SKM-1 treated with dmso at 0.1 percent for 144 hours (cell line): ENCODE measurements around the gene ARHGAP26.
A peak's percentile ranks its signal among the peaks of the same experiment; 100 is the strongest.

Experiments used
- DNase-seq: peaks from one replicate; lab custom pipeline; 2025; ENCODE audit not compliant: unreplicated experiment; lab: John Stamatoyannopoulos, UW

Gene ARHGAP26

DNA sequence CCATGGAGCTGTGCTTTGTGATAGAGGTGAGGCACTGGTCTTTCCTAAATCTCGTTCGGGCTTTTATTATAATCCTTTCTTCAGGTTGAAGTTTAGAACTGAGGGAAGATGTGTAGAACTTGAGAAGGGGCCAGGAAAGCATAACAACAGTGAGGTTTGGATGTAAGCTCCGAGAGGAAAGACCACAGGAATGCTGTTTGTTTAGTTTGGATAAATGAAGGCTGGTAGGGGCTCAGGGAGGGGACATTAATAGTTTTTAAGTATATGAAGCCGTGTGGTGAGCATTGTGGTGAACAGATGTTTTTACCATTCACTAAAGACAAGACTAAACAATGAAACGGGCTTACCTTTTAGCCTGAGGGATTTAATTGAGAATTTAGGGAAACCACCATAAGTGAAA lies 130.8 kb downstream of the ARHGAP26 start:
- DNase-seq, result no peak

DNA sequence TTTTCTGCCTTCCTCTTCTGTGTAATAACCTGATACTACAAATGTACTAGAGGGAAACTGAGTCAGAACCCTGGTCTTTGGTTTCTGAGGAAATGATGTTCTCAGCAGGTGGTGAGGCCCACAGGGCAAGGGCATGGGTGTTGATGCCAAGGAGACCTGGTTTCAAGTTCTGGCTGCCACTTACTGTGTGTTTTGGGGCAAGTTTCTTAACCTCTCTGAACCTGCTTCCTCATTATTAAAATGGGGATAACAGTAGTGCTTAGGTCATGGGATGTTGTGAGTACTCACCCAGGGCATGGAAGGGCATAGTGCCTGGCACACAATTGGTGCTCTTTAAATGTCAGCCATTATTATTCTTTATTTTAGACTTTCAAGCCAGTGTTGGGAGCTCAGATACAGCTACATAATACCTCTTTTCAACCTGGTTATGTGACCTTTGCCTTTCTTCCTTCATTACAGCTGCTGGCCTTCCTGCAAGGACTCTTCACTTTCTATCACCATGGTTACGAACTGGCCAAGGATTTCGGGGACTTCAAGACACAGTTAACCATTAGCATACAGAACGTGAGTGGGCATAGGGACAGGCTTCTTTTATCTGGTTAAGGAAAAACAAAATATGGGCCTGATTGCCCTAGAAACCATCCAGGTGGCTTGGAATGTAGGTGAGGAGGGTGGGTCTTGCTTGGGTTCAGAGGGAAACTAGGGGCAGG lies 131.5 kb downstream of the ARHGAP26 start:
- no peak for DNase-seq

DNA sequence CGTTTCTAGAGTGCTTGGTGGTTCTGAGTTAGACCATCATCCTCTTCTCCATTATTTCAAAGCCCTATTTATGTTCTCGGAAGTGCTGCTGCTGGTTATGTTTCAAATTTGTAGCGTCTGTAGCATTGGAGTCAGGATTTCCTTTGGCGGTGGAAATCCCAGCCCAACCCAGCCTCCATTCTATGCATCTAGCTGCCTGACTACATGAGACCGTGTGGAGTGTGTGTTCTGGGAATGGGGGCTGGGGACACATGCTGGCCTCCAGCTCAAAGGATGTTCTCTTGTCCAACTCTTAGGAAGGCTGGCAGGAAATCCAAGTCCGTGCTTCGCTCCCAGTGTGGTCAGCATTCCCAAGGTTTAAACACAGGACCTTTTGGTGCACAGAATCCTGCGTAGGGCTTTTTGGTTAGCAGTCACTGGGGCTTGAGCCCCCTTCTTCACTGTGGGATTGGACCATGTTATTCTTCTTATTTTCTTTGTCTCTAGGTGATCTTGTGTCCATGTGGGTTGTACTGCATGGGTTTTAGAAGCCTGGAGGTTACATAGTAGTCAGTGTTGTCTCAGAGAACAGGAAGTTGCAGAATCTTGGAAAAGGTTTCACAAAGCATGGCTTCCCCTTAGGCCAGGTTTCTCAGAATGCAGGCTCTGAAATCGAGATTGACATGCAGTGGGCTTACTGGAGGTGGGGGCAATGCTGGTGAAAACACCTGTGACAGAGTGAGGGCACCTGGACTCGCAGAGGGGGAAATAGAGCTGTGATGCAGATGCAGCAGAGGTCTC lies 132.2 kb downstream of the ARHGAP26 start:
- DNase-seq, result peak; percentile 83

DNA sequence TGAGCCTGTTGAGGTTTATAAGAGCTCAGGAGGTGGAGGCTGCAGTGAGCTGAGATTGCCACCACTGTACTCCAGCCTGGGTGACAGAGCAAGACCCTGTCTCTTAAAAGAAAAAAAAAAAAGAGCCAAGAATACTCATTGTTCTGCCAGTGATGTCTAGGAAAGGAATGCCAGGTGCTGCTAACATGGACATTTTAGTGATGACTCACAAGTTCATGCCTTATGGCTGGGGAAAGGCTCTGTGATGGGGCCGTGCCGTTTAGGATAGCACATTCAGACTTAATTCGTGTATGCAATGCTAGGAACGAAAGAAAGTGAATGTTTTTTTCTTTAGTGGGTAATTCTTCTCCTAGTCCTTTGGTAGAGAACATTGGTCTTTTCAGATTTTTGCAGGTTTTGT lies 134.2 kb downstream of the ARHGAP26 start:
- DNase-seq, result no peak

DNA sequence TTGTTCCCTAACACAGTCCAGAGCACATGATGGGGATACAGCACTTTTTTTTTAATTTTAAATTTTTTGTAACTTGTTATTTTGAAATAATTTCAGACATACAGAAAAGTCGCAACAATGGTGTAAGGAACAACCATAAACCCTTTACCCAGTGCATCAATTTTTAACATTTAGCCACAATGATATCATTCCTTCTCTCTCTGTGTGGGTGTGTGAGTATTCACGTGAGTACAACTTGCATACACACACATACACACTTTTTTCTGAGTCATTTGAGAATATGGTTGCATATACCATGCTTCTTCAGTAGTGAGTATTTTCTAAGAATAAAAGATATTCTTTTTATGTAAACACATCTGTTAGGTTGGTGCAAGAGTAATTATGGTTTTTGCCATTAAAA lies 135.2 kb downstream of the ARHGAP26 start:
- DNase-seq, result no peak

DNA sequence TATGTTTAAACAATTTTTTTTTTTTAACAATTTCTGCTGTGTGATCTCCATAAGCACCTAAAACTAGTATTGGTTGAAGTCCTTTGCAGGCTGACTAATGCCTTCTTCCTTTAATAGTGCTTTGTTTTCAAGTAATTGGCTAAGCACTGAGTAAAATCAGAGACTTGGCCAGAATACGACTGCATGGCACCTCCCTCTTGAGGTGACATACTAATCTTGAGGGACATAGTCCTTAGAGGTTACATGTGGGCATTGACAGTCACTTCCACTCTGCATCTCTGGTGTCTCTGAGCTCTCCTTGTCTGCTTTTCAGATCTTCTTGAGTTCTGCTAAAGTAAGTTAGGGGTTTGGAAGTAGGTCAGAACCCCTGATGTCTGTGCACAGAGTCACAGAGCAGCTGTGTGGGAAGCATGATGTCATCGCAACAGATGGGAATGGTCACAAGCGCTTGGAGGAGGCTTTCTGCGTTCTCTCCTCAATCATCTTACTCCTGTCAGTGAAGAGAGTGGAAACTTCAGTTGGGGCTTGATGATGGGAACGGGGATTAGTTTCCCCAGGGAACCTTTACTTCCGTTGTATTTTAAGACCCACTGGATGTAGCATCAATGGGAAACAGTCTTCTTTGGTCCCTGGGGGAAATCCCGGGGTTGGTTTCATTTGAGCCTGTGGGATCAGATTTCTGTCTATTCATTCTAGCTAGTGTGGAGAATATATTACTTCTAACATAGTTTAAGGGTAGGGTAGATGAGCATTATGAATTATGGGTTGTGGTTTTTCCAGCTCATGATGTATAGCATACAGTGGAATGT lies 136.9 kb downstream of the ARHGAP26 start:
- no peak for DNase-seq

DNA sequence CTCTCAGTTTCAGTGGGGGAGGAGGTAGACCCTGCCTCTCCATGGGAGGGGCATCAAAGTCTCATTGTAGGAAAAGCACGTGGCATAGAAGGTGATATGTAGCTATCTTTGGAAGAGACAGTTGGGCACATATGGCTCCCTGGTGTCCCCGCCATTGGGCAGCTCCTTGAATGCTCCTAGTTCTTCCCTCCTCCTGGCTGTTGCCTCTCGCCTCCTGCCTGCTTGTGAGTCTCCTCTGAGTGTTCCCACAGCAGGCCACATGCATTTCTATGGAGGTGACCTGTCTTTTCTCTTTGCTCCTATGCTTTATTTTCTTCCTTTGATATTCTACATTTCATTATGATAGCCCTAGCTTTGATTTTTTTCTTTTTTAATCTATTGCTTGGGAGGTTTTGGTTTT lies 138.5 kb downstream of the ARHGAP26 start:
- no peak for DNase-seq

DNA sequence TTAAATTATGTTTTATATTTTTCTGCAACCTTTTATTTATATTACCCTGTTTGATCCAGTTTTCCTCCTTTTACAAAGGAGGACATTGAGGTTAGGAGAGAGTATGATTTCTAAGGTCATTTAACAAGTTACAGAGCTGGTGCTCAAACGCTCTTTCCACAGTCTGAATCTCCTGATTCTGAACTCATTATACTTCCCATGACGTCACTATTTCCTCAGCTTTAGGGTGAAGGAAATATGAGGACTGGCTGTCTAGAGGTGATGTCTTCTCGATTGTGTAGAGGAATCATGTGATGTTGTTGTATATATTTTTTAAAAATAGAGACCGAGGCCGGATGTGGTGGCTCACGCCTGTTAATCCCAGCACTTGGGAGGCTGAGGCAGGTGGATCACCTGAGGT lies 140.0 kb downstream of the ARHGAP26 start:
- no peak for DNase-seq

DNA sequence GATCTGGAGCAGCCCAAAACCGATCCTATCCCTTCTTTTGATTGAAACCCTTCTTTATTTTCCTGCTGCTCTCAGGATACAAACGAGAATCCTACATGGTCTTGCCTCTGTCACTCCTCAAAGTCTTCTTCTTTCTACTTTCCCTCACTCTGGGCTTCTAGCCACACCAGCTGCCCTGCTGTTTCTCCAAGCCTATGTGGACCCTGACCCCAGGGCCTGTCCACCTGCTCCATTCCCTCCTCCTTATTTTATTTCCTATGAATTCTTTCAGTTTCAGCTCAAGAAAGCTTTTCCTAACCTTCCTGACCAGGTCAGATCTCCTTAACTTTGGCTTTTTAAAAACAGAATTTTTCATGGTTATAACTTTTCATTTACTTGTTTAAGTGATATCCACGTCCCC lies 141.0 kb downstream of the ARHGAP26 start:
- no peak for DNase-seq

DNA sequence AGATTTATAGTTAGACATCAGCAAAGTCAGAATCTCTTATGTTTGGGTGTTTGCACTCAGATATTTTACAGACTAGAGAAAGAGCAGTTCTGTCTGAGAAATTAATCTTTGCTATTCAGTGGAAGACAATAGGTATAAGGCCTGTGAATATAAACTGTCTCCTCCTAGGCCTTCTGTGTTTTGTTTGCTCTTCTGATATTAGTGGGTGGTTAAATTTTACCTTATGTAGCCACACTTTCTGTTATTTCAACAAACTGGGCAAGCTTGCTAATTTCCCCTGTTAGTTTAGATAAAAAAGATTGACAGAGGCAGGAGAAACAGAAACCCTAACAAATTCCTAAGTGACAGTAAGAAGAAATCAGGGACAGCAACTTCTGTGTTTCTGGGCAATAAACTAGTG lies 141.6 kb downstream of the ARHGAP26 start:
- no peak for DNase-seq

DNA sequence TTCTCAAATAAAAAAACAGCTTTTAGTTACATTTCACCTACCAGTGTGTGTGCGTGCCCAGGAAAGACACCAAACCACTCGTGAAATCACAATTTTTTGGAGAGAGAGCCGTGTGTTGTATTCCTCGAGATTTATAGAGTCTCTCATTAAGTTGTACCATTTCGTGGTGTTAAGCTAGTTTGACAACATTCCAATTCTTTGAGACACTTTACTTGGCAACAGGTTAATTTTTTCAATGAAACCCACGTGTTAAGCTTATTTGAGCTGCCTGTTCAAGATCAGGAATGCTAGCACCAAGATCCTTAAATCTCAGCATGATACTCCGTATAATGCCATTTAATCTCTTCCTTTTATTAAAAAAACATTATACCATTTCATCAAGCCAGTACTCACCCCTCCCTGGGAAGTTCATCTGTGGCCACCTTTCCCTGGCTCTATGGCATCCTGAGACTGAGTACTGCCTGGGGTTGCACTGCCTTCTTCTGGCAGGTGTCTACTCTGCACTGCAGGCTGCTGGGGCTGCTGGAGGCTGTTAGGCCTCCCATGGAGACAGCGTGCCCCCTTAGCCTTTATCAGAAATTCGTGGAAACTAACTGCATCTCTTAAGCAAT lies 143.7 kb downstream of the ARHGAP26 start:
- no peak for DNase-seq

DNA sequence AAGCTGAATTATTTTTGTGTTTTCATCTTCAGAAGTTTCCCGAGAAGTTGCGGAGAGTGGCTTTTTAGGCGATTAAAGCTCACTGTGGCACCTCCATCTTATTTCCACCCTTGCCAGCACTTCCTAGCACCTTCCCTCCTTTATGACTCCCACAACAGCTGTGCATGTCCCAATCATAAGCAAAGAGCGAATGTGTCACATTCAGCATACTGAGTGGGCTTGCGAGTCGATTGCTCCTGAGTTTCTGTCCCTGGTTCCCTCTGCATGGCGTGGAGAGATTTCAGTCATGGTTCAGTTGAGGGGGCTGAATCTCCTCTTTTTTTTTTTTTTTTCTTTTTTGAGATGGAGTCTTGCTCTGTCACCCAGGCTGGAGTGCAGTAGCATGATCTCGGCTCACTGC lies 144.9 kb downstream of the ARHGAP26 start:
- no peak for DNase-seq

DNA sequence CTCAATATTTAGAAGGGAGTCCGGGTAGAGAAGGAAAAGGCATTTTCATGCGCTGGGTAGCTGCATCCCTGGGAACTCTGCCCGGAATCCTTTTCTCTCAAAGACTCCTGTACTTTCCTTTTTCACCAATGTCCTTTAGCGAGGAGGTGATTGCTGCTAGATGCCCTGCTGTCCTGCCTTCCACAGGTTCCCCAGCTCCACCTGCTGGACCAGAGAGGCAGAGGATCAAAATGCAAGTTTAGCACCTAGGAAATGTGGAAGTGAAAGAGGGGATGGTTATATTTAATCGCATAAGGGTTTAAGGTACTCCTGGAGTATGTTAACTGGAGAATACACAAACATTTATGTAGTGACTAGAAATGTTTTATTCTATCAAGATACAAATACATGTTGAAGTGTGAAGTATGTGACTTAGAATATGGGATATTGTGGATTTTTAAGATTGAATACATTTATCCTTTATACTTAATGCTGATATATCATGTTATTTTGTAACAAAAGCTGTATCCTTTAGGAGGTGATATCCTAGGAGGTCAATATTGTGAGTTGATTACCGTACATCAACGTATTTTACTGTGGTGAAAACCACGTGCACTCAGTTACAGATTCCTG lies 145.7 kb downstream of the ARHGAP26 start:
- DNase-seq, result peak; percentile 37

DNA sequence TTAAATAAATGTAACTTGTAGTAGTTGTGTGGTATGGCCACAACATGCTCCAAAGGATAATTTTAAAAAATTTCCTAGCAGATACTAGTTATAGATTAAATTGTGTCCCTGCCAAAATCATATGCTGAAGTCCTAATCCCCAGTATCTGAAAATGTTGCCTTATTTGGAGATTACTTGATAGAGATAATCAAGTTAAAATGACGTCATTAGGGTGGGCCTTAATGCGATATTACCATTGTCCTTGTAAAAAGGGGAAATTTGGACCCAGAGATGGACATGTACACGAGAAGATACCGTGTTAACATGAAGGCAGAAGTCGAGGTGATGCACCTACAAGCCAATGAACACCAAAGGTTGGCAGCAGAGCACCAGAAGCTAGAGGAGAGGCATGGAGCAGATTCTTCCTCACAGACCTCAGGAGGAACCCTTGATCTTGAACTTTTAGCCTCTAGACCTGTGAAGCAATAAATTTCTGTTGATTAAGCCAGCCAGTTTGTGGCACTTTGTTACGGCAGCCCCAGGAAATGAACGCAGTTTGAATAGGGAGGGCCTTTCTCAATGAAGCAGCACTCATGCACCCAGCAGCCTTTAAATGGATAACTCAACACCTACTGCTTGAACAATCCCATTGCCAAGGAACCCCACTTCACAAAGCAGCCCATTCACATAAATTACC lies 148.9 kb downstream of the ARHGAP26 start:
- DNase-seq, result peak; percentile 72

DNA sequence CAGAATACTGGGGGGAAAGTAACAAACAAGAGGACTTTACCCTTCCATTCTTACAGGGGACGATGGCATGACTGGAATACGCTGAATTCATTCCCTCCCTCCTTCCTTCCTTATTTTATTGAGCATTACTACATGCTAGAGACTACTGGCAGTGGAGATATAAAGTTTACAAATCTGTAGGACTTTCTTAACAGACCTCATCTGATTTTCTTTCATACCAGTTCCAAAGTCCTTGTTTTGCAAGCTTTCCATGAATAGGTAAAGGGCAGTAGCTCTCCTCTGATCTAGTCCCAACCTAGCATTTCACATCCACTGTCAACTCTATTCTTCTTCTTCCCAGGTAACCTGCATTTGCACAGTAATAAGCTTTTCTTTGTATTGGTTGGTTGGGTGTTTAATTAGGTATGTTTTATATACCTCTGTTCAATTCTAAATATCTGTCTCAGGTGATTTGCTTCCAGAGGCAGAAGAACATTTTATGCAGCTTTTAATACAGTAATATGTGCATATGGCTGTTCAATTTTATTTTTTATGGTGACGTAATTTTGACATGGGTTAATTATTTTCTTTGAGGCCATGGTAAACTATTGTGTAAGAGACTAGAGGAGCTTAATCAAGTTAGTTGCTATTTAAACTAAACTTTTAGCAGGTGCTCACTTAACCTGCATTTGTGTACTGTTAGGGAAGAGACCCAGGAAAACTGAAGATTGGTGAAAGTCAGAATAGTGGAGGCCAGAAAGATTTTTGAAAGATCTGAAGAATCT lies 150.9 kb downstream of the ARHGAP26 start:
- DNase-seq, result no peak

DNA sequence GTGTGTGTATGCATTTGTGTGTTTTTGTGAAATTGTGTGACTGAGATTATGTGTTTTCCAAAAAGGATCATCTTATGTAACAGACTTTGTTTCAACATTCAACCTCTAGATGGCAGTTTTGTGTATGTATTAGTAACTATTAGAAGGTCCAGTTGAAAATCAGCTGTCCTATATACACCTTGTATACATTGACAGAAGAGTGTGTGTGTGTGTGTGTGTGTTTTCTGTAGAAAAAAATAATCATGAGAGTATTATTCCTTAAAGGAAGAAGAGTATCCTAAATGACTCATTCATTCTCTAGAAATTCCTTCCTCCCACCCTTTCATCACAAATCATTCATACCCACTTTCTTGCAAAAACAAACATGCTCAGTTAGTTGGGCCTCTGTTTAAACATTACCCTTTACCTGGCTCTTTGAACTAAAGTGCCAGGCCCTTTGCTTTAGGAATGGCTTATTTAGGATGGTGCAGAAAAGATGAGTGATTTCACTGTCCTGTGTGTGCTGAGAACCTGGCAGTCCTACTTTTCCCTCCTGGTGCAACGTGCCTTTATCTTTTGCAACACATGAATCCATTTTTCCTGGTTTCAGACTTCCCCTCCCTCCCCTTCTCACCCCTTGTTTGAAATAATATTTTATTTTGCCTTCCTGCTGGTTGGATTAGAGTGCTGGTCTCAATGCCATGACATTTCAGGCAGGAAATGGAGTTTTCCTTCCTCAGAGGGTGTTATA lies 152.2 kb downstream of the ARHGAP26 start:
- peak; percentile 18 for DNase-seq

DNA sequence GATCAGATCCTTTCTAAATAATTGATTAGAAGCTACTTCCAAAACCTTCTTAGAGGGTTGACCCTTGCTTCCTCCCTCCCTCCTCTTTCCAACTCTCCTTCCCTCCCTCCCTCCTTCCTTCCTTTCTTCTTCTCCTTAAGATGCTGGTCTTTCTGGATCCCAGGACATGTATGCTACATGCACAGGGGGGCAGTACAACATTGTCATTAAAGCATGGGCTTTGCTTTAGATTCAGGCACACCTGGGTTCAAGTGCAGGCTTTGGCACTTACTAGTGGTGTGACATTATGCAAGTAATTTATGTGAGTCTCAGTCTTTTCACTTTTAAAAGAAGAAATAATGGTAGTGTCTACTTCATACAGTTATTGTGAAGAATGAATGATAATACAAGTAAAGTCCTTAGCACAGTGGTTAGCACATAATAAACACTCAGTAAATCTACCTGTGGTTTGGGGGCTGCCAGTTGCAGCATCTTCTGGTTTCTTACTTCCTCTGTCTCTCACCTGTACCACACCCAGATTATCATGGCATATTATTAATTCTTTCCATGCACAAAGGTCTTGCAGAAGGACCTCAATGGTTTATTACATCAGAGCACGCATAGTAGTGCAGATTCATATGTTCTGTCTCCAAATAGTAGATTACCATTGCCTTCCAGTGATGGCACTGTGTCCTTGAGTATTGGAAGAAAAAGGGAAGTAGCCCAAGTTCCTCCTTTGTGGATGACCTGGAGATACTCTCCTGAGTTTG lies 154.1 kb downstream of the ARHGAP26 start:
- peak; percentile 79 for DNase-seq

DNA sequence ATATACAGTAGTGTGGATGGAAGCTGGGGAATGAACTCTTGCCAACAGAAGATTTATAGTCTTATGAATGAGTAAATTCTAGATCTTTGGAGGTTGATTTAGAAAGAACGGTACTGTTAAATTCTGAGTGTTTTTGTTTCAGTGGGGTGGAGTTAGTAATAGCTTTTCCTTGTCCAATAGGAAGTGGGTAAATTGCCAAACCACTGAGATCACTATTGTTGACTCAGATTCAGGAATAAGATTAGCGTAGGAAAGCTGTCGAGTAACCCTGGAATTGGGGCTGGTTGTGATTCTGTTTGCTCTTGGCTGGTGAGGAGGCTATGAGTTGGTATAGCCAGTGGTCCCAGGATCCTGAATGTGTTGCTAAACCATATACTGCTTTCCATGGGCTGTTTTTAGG lies 155.6 kb downstream of the ARHGAP26 start:
- no peak for DNase-seq
